HG02884 (cell line): ENCODE measurements around the gene RABGAP1L.
"Not testable (repeated sequence)": the region's sequence is repeated elsewhere in the genome, so short reads cannot be mapped to it uniquely, and the experiment has no call there.

Source experiments
- ATAC-seq: cut with Tn5 transposase; IDR thresholded peaks from one replicate; pipeline ENCODE4 v1.9.1; 2021; ENCODE audit warnings: mild to moderate bottlenecking, moderate library complexity; ENCODE audit not compliant: unreplicated experiment

The RABGAP1L gene

GRCh38 chr1:174428033-174428432 lies 268.7 kb downstream of the RABGAP1L start:
- no peak for ATAC-seq

- no peak for ATAC-seq
Observed at GRCh38 chr1:174428739-174429138, 269.4 kb downstream of the RABGAP1L start.

GRCh38 chr1:174433451-174433850 lies 274.1 kb downstream of the RABGAP1L start:
- no peak for ATAC-seq

GRCh38 chr1:174445351-174445750 lies 286.0 kb downstream of the RABGAP1L start:
- no peak for ATAC-seq

GRCh38 chr1:174445817-174446216 lies 286.5 kb downstream of the RABGAP1L start:
- no peak for ATAC-seq

GRCh38 chr1:174447866-174448530 lies 288.7 kb downstream of the RABGAP1L start, which contains the start of gene GPR52:
Gene GPR52, plus strand, starts transcription at chr1:174447964. Its CDS starts 148 bp downstream, at chr1:174448112.
- no peak for ATAC-seq

- ATAC-seq = no peak
Observed at GRCh38 chr1:174448531-174448883, 289.2 kb downstream of the RABGAP1L start.

- ATAC-seq = no peak
Observed at GRCh38 chr1:174448974-174449373, 289.7 kb downstream of the RABGAP1L start.

- ATAC-seq = no peak
Observed at GRCh38 chr1:174451408-174451807, 292.1 kb downstream of the RABGAP1L start.

GRCh38 chr1:174465855-174466254 lies 306.5 kb downstream of the RABGAP1L start:
- no peak for ATAC-seq

- no peak for ATAC-seq
Observed at GRCh38 chr1:174466607-174467006, 307.3 kb downstream of the RABGAP1L start.

GRCh38 chr1:174469052-174469451 lies 309.7 kb downstream of the RABGAP1L start:
- no peak for ATAC-seq

- no peak for ATAC-seq
Observed at GRCh38 chr1:174469687-174470086, 310.4 kb downstream of the RABGAP1L start.

- no peak for ATAC-seq
Observed at GRCh38 chr1:174479281-174479680, 320.0 kb downstream of the RABGAP1L start.

GRCh38 chr1:174480324-174480723 lies 321.0 kb downstream of the RABGAP1L start:
- ATAC-seq = no peak

GRCh38 chr1:174491606-174492005 lies 332.3 kb downstream of the RABGAP1L start:
- ATAC-seq = no peak

GRCh38 chr1:174497478-174497877 lies 338.2 kb downstream of the RABGAP1L start:
- no peak for ATAC-seq

GRCh38 chr1:174516755-174517154 lies 357.4 kb downstream of the RABGAP1L start:
- ATAC-seq = not testable (repeated sequence)

GRCh38 chr1:174519844-174520243 lies 360.5 kb downstream of the RABGAP1L start:
- no peak for ATAC-seq

- no peak for ATAC-seq
Observed at GRCh38 chr1:174531751-174532150, 372.4 kb downstream of the RABGAP1L start.

GRCh38 chr1:174534789-174535188 lies 375.5 kb downstream of the RABGAP1L start:
- no peak for ATAC-seq

- no peak for ATAC-seq
Observed at GRCh38 chr1:174535207-174535606, 375.9 kb downstream of the RABGAP1L start.

GRCh38 chr1:174543421-174543820 lies 384.1 kb downstream of the RABGAP1L start:
- not testable (repeated sequence) for ATAC-seq
